Endodermal cell (in vitro differentiated cells): ENCODE data around the gene NR6A1. TPM values are rescaled to one million over a fixed set of nuclear protein-coding genes. Genes with fewer than 3 reads are reported as not detected.

Experiments used
- DNase-seq: peaks from one replicate; pipeline ENCODE4 v3.0.0-alpha.2; 2017
- H3K27ac ChIP-seq: 2 replicates; pipeline ENCODE4 v1.5.1; 2013; ENCODE audit warnings: mild to moderate bottlenecking, low read depth, low read length, moderate library complexity
- H3K27me3 ChIP-seq: 2 replicates; pipeline ENCODE4 v1.6.1; 2013; ENCODE audit warnings: mild to moderate bottlenecking, low read length, moderate library complexity; ENCODE audit not compliant: insufficient read depth, control insufficient read depth, poor library complexity, severe bottlenecking
- H3K36me3 ChIP-seq: 2 replicates; pipeline ENCODE4 v1.7.0; 2013; ENCODE audit warnings: mild to moderate bottlenecking, low read length, moderate library complexity; ENCODE audit not compliant: control insufficient read depth, insufficient read depth
- H3K4me1 ChIP-seq: one replicate; pipeline ENCODE4 v1.7.0; 2013; ENCODE audit warnings: low read length; ENCODE audit not compliant: control insufficient read depth, insufficient read depth
- H3K4me3 ChIP-seq: 2 replicates; pipeline ENCODE4 v1.5.1; 2013; ENCODE audit warnings: mild to moderate bottlenecking, low read length, moderate library complexity
- H3K9ac ChIP-seq: 2 replicates; pipeline ENCODE4 v1.6.1; 2013; ENCODE audit warnings: mild to moderate bottlenecking, low read length, moderate library complexity; ENCODE audit not compliant: poor library complexity, severe bottlenecking; ENCODE audit errors: extremely low read depth
- H3K9me3 ChIP-seq: 2 replicates; pipeline ENCODE4 v1.6.1; 2013; ENCODE audit warnings: mild to moderate bottlenecking, low read length, moderate library complexity; ENCODE audit not compliant: control insufficient read depth
- H3K27ac Mint-ChIP-seq: 2 replicates; pipeline ENCODE4 v1.8.0; 2020; ENCODE audit warnings: mixed read lengths
- H3K27me3 Mint-ChIP-seq: 2 replicates; pipeline ENCODE4 v1.8.0; 2021; ENCODE audit warnings: mild to moderate bottlenecking, mixed read lengths; ENCODE audit not compliant: insufficient read depth
- H3K36me3 Mint-ChIP-seq: 2 replicates; pipeline ENCODE4 v1.8.0; 2020; ENCODE audit warnings: low read depth, mixed read lengths
- H3K4me1 Mint-ChIP-seq: 2 replicates; pipeline ENCODE4 v1.8.0; 2020; ENCODE audit warnings: mixed read lengths
- H3K4me3 Mint-ChIP-seq: 2 replicates; pipeline ENCODE4 v1.8.0; 2020; ENCODE audit warnings: mild to moderate bottlenecking, moderate library complexity, mixed read lengths
- H3K9me3 Mint-ChIP-seq: 2 replicates; pipeline ENCODE4 v1.8.0; 2020; ENCODE audit warnings: mild to moderate bottlenecking, mixed read lengths
- CTCF ChIP-seq: fragments of 200-600 bp; sonication (generic); conservative IDR thresholded peaks from 2 replicates; pipeline ENCODE4 v1.5.0; 2021; ENCODE audit warnings: antibody characterized with exemption, mild to moderate bottlenecking
- WGBS, 2 experiments: methylation state at CpG; one replicate each; pipeline versions ENCODE4 v1.1.5 to v1.1.7; 2013; ENCODE audit warnings: missing lambda C conversion rate in 2 of 2, mixed read lengths in 1 of 2; ENCODE audit not compliant: insufficient coverage in 1 of 2, insufficient read length in 1 of 2; 5-methylcytosine and 5-hydroxymethylcytosine counted together
- total RNA-seq, 2 donors: library from RNA; stranded (reverse); fragmentation: NEBNext Ultra II Directional in 1 of 2; extraction: Animal tissue kit (Norgen Biotek cat#: 25700) in 1 of 2; gene quantifications; 2 replicates in 1 of 2; 3 replicates in 1 of 2; pipeline ENCODE4 v1.2.1, GENCODE V29; 2021

NR6A1 gene
- total RNA-seq, 2 donors from 2014 or later, result 168 to 206 TPM

DNA sequence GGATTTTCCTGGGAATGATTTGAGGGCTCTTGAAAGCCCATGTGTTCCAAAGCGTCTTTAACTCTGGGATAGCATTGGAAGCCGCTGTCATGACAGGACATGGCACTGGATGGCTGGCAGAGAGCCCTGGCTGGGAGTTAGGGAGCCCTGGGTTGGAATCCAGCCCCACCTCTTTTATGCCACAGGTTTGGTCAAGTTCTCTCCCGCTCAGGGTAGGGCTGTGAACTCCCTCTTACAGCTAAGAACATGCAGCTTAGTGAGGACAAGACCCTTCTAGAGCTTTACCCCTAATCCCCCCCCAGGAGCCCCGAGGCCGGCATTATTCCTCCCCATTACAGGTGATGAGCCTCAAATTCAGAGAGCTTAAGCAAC is 43.0 kb upstream of the NR6A1 start:
- Mint-ChIP-seq H3K9me3 (no peaks in the 10 kb centered on the region), H3K36me3 (peaks cover 5% of the 10 kb centered on the region), H3K27me3 (no peaks in the 10 kb centered on the region), H3K27ac (peak overlapping the region; percentile 66), H3K4me1 (peaks cover 21% of the 10 kb centered on the region), H3K4me3 (no peak overlapping the region)
- no peak for TF ChIP-seq CTCF
- no peak for DNase-seq
- no peak overlapping the region for H3K27ac ChIP-seq
- peaks cover 12% of the 10 kb centered on the region for H3K4me1 ChIP-seq
- H3K9ac ChIP-seq, result no peak overlapping the region
- H3K36me3 ChIP-seq, result no peaks in the 10 kb centered on the region
- H3K4me3 ChIP-seq, result no peak overlapping the region
- no peaks in the 10 kb centered on the region for H3K9me3 ChIP-seq
- no peaks in the 10 kb centered on the region for H3K27me3 ChIP-seq
- WGBS, 2 experiments, result 91 to 95% methylated on average over 4 to 5 of the region's 5 CpGs

DNA sequence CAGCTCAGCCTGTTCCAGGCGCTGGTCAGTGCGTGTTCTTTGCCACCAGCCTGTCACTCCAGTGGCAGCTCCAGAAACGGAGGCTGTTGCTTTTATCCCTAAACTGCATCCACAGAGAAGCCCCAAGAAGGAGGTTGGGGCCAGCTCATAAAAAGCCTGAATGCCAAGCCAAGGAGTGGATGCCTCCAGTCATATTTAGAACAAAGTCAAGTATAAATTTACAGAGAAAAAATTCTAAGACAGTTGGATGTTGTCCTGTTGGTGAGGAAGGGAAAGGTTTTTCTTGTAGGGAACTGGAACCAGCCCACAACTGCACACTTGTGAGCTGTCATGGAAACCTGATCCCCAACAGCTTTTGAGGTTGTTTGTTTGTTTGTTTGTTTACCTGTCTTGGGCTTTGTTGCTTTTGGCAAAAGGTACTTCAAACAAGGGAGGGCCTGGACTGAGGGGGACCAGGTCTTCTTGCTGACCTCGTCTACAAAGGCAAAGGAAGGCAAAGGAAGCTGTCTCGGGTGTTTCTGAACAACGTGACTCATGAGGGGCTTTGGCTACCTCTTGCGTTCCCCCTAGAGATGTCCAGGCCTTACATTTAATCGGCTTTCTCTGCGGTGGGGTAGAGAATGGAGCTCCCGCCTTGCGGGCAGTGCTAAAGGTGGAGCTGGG is 42.5 kb upstream of the NR6A1 start:
- Histone ChIP-seq H3K36me3 (no peaks in the 10 kb centered on the region), H3K9ac (no peak overlapping the region), H3K27ac (no peak overlapping the region), H3K4me3 (no peak overlapping the region), H3K4me1 (peaks cover 8% of the 10 kb centered on the region), H3K27me3 (no peaks in the 10 kb centered on the region), H3K9me3 (no peaks in the 10 kb centered on the region)
- H3K4me3 Mint-ChIP-seq, result no peak overlapping the region
- no peak for DNase-seq
- H3K4me1 Mint-ChIP-seq, result peaks cover 21% of the 10 kb centered on the region
- H3K27me3 Mint-ChIP-seq, result no peaks in the 10 kb centered on the region
- peaks cover 7% of the 10 kb centered on the region for H3K36me3 Mint-ChIP-seq
- peak; percentile 18 for TF ChIP-seq CTCF
- peak overlapping the region; percentile 66 for H3K27ac Mint-ChIP-seq
- 79 to 86% methylated on average over 8 to 11 of the region's 11 CpGs for WGBS, 2 experiments
- no peaks in the 10 kb centered on the region for H3K9me3 Mint-ChIP-seq

GRCh38 chr9:124813041-124813440 is 41.9 kb upstream of the NR6A1 start:
- Histone ChIP-seq H3K9me3 (no peaks in the 10 kb centered on the region), H3K27ac (no peak overlapping the region), H3K4me3 (no peak overlapping the region), H3K9ac (no peak overlapping the region), H3K36me3 (no peaks in the 10 kb centered on the region), H3K27me3 (no peaks in the 10 kb centered on the region), H3K4me1 (peaks cover 7% of the 10 kb centered on the region)
- H3K4me3 Mint-ChIP-seq, result no peak overlapping the region
- H3K9me3 Mint-ChIP-seq, result no peaks in the 10 kb centered on the region
- no peak overlapping the region for H3K27ac Mint-ChIP-seq
- no peaks in the 10 kb centered on the region for H3K27me3 Mint-ChIP-seq
- WGBS, 2 experiments, result 89 to 94% methylated on average over 7 of the region's 7 CpGs
- DNase-seq, result no peak
- H3K36me3 Mint-ChIP-seq, result peaks cover 12% of the 10 kb centered on the region
- TF ChIP-seq CTCF, result no peak
- H3K4me1 Mint-ChIP-seq, result peaks cover 21% of the 10 kb centered on the region
